ENCODE results near the gene KAT8. TPM values are rescaled to one million over a fixed set of nuclear protein-coding genes. Genes with fewer than 3 reads are reported as not detected.

The KAT8 gene
- total and polyA plus RNA-seq, 2 of the 4 experiments (the other 2 are of a cell fraction), result 19.4 to 27.4 TPM

GRCh38 chr16:31148896-31149295, 31.4 kb downstream of the KAT8 start:
- no peak overlapping the region for H4K91ac ChIP-seq (ENCODE audit: insufficient read depth, low read depth, low read length)
- intact Hi-C loops (cut with micrococcal nuclease), result no loop called here
- H2BK20ac ChIP-seq (ENCODE audit: low read depth, low read length), result no peak overlapping the region
- in situ Hi-C loops (cut with MboI; ENCODE audit: low sequenced_read_pairs), result no loop called here
- no peak for ATAC-seq (ENCODE audit: low read depth)
- H3K4me1 ChIP-seq (ENCODE audit: control insufficient read depth, insufficient read depth, low read length), result no peaks in the 10 kb centered on the region
- H3K23ac ChIP-seq (ENCODE audit: low read depth, low read length), result no peak overlapping the region
- H3K27me3 ChIP-seq (ENCODE audit: control insufficient read depth, insufficient read depth, low read length), result peaks cover 40% of the 10 kb centered on the region
- no peaks in the 10 kb centered on the region for H3K36me3 ChIP-seq (ENCODE audit: control insufficient read depth, insufficient read depth, low read length)
- no TSS peak for BruUV-seq (replicated peaks)
- H3K4me3 ChIP-seq (ENCODE audit: insufficient read depth, low read depth, low read length), result no peak overlapping the region
- no peak overlapping the region for H3K4ac ChIP-seq (ENCODE audit: low read depth, low read length)
- H4K20me1 ChIP-seq (ENCODE audit: insufficient read depth, low read length), result no peaks in the 10 kb centered on the region; the same call in 1 of the 2 replicates
- no peak overlapping the region for H3K9ac ChIP-seq (ENCODE audit: low read depth, low read length)
- DNase-seq, result no peak
- H4K5ac ChIP-seq (ENCODE audit: low read depth, low read length), result no peak overlapping the region
- no peak overlapping the region for H2BK15ac ChIP-seq (ENCODE audit: low read depth, low read length)
- no peaks in the 10 kb centered on the region for H3K79me1 ChIP-seq (ENCODE audit: low read depth in 1 of 2, low read length in 2 of 2)
- no peak overlapping the region for H3K14ac ChIP-seq (replicated peaks; ENCODE audit: low read depth, low read length)
- no peak overlapping the region for H2AFZ ChIP-seq (replicated peaks; ENCODE audit: low read length, poor library complexity)
- H2BK5ac ChIP-seq (ENCODE audit: low read depth, low read length, poor library complexity, severe bottlenecking), result no peak overlapping the region
- H3K18ac ChIP-seq (ENCODE audit: low read depth, low read length), result no peak overlapping the region
- no peak overlapping the region for H3K56ac ChIP-seq (ENCODE audit: extremely low read depth, insufficient read depth, low read length)
- no peaks in the 10 kb centered on the region for H3K9me3 ChIP-seq (ENCODE audit: control insufficient read depth, insufficient read depth, low read length)
- POLR2A ChIA-PET (ENCODE audit: unreplicated experiment), result no interaction called here
- H2AK9ac ChIP-seq (replicated peaks; ENCODE audit: low read depth, low read length, poor library complexity), result no peak overlapping the region
- H3K9me1 ChIP-seq (ENCODE audit: insufficient read depth, low read length), result no peaks in the 10 kb centered on the region
- H3K27ac ChIP-seq (ENCODE audit: insufficient read depth, low read length), result no peak overlapping the region
- H2BK120ac ChIP-seq (ENCODE audit: low read depth, low read length), result no peak overlapping the region
- WGBS, 2 experiments (ENCODE audit: extremely low coverage in 2 of 2, insufficient read length in 1 of 2), result 64% methylated on average over 19 of the region's 25 CpGs; no CpG with 5 or more reads in 1 of the 2 experiments
- H2AK5ac ChIP-seq (ENCODE audit: low read depth, low read length), result no peak overlapping the region
- H4K8ac ChIP-seq (ENCODE audit: low read depth in 2 of 2, low read length in 2 of 2), result no peak overlapping the region
- CTCF ChIA-PET, result no interaction called here
- no peak for TF ChIP-seq NFE2L2 (IDR thresholded peaks at IDR 0.05; ENCODE audit: low read depth, low read length)
- TF ChIP-seq BHLHE40 (IDR thresholded peaks at IDR 0.05; ENCODE audit: low read depth, low read length), result no peak
- TF ChIP-seq MAFK (IDR thresholded peaks at IDR 0.05; ENCODE audit: low read depth, low read length), result no peak
- no peak for TF ChIP-seq CTCF (conservative IDR thresholded peaks at IDR 0.05; ENCODE audit: low read depth, low read length)
- TF ChIP-seq RAD21 (IDR thresholded peaks at IDR 0.05; ENCODE audit: low read length), result no peak
- H3K4me2 ChIP-seq (ENCODE audit: low read depth, low read length), result no peak overlapping the region
- dilution Hi-C loops (cut with HindIII; ENCODE audit: low sequenced_read_pairs, unreplicated experiment), result no loop called here
